Astrocyte (in vitro differentiated cells and primary cell): ENCODE results near the gene MAN1A1.

Source experiments
- EZH2 ChIP-seq: IDR thresholded peaks from 2 replicates; pipeline ENCODE4 v1.6.1; 2012; ENCODE audit warnings: mild to moderate bottlenecking, low read length, inconsistent platforms; ENCODE audit not compliant: insufficient read depth
- TF ChIP-seq, protein P1 (sequence below): IDR thresholded peaks from 2 replicates; pipeline ENCODE4 v1.5.1; 2011; ENCODE audit warnings: low read depth, mild to moderate bottlenecking, inconsistent platforms, low read length, moderate library complexity; ENCODE audit not compliant: insufficient read depth

DNA sequence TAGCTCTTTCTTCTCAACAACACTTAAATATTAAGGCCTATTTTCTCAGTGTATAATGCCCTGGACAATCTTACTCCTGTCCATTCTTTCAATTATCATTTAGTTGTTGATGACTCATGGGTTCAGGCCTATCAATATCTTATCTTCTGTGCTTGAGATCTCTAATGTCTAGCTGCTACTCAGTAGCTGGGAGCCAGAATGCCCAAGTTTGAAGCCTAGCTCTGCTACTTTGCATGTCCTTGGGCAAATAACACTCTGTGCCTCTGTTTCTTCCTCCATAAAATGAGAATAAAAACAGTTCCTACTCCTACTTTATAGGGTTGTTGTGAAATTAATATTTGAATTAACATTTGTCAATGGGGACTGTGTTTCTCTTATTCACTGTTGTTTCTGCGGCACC is 69.5 kb downstream of the MAN1A1 start:
- TF ChIP-seq, protein P1, sequence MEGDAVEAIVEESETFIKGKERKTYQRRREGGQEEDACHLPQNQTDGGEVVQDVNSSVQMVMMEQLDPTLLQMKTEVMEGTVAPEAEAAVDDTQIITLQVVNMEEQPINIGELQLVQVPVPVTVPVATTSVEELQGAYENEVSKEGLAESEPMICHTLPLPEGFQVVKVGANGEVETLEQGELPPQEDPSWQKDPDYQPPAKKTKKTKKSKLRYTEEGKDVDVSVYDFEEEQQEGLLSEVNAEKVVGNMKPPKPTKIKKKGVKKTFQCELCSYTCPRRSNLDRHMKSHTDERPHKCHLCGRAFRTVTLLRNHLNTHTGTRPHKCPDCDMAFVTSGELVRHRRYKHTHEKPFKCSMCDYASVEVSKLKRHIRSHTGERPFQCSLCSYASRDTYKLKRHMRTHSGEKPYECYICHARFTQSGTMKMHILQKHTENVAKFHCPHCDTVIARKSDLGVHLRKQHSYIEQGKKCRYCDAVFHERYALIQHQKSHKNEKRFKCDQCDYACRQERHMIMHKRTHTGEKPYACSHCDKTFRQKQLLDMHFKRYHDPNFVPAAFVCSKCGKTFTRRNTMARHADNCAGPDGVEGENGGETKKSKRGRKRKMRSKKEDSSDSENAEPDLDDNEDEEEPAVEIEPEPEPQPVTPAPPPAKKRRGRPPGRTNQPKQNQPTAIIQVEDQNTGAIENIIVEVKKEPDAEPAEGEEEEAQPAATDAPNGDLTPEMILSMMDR = no peak
- no peak for TF ChIP-seq EZH2
